Measurements from ENCODE around the gene FRYL.

FRYL gene

DNA sequence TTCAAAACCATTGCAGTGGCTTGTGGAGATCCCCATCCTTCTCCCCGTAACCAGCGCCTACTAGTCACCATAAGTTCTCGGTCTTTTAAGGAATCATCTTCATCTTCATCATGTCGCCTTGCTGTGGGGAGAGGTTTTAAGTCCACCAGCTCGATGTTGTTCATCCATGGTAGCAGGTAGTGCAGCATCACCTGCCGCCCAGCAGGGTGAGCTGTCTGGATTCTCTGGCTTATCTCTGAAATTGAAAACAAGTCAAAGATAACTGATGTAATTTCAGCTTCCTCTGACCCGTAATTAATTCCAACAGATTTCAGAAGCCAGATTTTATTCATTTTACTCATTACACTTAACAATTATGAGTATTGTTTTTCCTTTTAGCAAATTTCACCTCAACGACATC lies 222.6 kb downstream of the FRYL start:
- DNase-seq (ENCODE audit: low spot score), result no peak

DNA sequence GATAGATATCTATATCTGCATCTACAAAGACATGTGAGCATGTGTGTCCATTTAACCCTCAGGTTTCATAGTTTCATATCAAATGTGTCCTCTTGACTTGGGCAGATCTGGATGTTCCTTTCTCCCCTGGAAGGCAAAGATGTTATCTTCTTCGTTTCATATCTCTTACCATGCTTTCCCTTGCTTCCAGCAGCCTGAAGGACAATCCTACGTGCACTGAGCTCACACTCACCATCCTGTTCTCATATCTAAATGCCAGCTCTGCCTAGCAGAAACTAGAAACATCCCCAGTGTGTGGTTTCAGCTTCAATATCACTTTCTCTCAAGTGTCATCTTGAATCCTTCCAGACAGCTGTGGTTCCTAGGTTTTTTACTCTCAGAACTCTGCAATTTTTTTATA lies 223.8 kb downstream of the FRYL start:
- no peak for DNase-seq (ENCODE audit: low spot score)

DNA sequence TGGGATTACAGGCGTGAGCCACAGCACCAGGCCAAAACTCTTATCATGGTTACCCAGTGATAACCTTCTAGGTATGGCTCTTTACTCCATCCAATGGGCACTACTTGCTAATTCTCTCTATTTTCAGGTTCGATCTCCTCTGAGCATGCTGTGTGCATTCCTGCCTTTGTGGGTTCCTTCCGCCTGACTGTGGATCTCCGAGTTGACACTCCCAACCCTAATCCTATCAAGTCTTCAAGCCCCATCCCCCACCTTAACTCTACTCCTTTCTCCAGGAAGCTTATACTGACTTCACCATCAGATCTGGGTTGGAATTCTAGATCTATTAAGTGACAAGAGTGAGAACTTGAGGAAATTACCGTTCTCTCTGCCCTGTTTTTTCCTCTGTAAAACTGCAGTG lies 225.5 kb downstream of the FRYL start:
- no peak for DNase-seq (ENCODE audit: low spot score)

DNA sequence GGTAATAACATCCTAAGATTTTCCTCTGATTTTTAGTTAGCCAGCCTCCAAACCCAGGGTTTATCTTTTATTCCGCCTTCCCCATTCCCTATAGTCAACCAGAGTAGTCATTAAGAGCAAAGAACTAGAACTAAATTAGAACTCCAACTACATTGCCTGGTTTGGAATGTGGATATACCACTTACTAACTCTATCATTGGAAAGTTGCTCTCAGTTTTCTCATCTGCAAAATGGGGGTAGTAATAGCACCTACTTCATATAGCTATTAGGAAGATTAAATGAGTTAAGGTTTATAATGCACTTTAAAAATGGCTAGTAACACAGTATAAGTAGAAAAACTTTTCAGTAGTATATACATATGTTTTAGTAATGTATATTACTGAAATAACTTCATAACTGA lies 226.4 kb downstream of the FRYL start:
- no peak for DNase-seq (ENCODE audit: low spot score)

DNA sequence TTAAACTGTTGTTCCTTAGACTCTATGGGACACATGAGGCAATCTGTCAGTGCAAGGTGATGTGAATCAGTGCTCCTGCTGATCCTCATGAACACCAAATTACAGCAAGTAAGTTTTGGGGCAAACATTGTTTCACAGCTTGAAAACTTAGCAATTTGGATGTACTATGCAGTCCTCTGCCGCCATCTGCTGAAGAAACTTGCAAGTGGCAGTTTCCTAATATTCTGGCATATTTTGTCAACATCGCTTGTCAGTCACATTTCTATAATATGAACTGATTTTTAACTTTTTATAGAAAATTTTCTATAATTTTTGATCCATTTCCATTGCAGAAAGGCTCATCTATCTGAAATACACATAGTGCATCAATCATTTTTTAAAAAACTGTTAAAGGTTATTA lies 233.7 kb downstream of the FRYL start:
- DNase-seq (ENCODE audit: low spot score), result no peak

DNA sequence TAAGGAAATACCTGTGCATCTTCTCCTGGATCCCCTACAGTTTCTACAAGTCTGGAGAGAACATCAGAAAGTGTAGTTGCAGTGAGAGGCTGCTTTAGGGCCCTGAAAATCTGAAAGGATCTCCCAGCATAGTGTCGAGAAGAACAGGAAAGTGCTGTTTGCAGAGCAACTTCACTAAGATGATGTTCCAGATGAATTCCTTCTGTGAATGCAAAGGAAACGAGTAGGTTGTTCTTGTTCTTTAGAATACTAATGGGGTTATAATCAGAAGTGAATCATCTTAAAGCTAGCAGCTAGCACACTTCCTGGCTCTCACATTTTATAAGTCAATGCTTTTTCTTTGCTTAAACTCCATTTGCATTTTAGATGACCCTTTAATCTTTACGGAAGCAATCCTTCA lies 236.3 kb downstream of the FRYL start:
- no peak for DNase-seq (ENCODE audit: low spot score)

DNA sequence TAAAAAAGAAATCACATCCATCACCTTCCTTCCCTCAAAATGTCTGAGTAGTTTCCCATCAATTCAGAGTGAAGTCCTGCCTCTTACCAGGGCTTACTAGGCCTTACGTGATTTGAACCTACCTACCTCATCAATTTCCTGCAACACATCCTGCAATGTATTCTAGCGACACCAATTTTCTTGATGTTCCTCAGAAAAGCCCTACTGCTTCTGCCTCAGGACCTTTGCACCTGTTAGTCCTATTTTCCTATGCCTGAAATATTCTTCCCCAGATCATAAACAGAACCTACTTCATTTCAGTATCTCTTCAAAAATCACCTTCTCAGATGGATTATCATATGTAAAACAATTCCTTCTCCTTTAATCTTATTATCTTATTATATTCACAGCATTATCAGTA lies 237.2 kb downstream of the FRYL start:
- no peak for DNase-seq (ENCODE audit: low spot score)

DNA sequence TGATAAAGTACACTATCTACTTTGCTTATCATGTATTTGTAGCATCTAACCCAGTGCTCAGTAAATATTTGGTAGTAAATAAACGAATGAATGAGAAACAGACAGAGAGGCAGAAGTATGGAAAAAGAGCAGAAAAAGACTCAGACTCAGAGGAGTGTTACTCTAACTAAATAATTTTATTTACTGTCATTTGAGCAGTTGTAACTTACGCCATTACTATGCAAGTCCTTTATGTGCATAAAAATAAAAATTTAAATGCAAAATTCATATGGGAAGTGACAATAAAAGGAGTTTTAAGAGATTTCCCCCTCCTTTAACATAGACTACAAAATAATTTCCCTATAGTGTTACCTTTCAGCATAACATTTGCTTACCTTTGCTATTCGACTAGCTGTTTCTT lies 240.5 kb downstream of the FRYL start:
- no peak for DNase-seq (ENCODE audit: low spot score)

DNA sequence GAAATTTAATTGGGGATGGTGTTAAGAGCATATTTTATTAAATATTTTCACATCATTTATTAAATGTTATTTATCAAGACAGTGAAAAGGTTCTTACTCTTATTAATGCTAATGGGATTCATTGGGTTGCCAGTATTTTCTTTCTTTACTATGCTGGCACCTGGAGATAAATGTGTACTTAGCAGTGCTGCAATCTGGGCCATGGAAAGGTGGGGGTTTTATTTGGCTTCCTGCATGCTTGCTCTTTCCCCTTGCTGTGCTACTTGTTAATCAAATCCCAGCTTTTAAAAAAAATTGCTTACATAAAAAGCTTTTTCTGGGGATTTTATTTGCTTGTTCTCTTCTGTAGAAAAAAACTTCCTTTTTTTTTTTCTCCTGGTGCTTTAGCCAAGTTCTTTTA lies 241.7 kb downstream of the FRYL start:
- no peak for DNase-seq (ENCODE audit: low spot score)

DNA sequence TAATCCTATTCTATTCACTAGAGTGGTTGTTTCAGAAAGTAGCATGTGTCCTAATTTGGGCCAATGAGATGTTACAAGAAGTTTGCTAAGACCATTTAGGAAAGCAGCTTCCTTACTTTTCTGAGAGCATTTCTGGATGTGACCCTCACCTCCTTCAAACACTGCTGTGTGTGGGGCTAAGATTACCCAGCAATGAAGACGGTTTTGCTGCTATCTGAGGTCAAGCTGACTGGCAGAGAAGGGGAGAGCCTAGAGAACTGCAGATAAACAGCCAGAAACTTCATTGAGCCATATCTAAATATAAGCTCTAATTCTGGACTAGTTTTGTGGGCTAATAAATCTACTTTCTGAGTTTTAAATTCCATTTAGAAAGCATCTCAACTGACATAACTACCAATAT lies 253.7 kb downstream of the FRYL start:
- DNase-seq (ENCODE audit: low spot score), result no peak

DNA sequence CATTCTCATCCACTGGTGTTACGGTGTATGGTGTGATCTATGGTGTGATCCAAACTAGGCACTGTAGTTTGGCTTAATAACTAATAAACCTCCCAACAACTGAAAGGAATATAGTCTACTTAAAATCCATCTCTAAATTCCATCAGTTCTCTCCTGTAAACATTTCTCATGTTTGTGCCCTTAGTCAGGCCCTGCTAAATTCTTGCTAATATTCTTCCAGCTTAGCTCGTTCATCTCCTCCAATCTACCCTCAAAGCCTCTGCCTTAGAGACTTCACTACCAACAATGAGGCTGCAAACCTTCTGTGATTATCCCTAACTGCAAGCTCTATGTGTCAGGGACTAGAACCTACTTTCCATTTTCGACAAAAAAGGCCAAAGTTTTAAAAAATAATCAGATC lies 261.9 kb downstream of the FRYL start:
- no peak for DNase-seq (ENCODE audit: low spot score)

DNA sequence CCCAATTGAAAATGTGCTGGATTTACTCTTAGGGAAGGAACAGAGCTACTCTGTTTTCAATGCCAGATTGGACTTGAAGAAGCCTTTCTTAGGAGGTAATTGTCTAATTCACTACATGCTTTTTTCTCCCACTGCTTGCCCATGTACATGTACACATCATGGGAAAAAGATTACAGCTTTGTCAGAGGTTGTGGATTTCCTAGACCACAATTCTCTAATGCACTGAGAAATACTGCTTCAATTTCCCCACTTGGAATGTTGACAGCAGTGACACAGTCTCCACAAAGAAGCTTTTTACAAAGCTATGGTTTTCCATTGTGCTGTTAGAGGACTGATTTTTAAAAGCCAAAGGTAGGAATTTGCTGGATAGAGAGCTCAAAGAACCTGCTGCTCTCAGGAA lies 270.5 kb downstream of the FRYL start:
- DNase-seq (ENCODE audit: low spot score), result no peak

DNA sequence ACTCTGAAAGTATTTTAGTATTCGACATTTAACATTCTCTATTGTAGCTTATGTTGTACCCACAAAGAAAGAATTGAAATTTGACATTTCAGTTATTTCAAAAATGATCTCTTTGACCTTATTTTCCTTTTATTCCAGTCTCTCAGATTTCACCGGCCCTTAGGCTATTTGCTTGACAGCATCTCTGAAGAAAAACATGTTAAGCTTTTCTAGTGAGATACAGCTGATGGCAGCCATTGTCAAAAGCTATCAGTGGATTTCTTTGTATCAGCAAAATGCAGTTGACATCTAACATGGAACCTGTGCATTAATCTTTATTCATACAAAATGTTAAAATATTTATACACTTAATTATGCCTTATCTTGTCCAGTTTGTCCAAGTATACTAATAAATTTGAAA lies 273.4 kb downstream of the FRYL start:
- no peak for DNase-seq (ENCODE audit: low spot score)

DNA sequence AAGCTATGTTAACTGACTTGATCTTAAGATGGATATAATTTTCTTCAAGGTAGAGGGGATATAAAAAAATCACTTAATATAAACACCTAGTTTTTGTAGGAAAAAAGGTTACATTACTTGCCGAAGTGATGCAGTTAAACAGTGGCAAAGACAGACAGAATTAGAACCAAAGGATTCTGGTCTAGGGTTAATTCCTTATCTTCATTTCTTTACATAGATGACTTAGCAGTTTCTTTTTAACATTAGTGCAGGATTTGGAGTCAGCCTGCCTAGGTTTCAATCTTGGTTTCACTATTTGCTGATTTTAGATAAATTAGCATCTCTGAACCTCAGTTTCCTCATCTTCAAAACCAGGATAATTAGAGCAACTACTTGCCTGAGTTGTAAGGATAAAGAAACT lies 275.7 kb downstream of the FRYL start:
- DNase-seq (ENCODE audit: low spot score), result no peak

DNA sequence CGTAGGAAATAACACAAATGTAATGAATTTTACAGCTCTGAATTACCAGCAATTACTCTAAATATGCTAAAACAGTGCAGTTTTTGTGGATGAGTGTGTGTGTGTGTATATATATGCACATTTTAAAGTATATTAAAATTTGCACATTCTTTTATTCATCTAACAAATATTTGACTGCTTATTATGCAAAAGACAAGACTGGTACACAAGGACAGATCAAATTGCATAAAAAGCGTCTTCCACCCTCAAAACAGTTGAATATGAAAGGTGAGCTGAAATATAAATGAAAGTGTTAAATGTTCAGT lies 276.1 kb downstream of the FRYL start:
- DNase-seq (ENCODE audit: low spot score), result no peak

DNA sequence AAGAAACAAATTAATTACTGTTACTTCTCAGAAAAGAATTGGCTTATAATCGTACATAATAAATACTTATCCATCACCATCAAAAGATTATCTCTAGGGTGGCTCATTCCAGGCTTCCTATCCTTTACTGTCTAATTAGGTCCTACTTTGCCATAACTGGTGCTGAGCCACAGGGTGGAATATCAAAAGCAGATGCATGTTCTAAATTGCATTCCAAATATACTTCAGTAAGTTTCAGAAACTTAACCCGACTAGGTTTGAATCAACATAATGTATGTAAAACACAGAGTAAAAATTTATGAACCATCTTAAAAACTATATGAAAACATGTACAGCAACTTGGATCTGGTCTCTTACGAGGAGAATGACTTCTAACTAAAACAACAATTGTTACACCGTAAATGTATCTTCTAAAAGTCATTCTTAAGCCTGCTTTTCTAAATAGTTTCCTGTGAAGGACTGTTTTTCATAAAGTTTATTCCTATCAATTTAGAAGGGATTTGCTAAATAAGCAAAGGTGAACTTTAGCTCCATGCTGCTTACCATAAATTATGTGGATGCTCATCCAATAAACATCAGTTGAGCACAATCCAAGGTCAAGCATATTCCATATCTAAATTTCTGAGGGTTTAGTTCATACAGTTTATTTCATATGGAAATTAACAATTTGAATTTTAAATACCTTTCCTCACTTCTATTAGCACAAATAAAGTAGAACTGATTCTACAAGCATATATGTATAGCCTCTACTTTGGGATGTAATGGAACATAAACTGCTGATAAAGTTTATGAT lies 276.6 kb downstream of the FRYL start:
- DNase-seq (ENCODE audit: low spot score), result no peak

DNA sequence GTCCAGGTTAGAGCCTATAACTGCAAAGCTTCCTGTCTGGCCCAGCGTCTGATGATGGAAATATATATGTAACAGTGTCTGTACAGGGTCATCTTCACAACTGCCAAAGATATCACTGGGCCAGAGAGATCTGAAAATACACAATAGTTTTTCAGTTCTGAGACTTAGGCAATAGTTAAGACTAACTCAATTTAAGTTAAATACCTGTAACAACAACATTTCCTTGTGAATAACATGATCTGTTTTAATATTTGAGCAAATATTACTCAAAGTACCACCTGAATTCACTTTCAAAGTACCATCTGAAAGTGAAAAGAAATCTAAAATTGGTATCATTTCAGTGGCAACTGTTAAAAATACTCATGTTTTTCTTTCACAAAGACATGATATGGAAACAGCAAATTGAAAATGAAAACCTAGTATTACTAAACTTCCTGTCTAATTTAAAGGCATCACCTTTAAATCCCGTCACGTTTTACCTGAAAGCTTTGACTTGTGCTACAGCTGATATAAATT lies 280.5 kb downstream of the FRYL start:
- no peak for DNase-seq (ENCODE audit: low spot score)

DNA sequence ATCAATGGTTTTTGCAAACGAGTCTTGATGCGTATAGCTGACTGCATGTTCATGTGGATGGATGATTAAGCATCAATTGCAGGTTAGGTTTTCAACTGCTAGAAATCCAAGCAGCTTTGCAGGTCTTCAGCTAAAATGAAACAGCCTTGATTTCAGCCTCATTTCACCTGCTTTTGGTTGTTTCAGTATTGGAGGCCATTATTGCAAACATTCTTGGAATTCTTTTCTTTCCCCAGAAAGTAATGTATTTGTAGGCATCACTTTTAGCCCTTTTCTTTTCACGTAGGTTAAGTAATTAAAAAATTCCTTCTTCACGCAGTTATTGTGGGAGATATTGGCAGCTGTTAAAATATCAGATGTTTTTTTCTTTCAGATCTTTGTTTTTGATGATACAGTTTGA lies 281.2 kb downstream of the FRYL start:
- no peak for DNase-seq (ENCODE audit: low spot score)

DNA sequence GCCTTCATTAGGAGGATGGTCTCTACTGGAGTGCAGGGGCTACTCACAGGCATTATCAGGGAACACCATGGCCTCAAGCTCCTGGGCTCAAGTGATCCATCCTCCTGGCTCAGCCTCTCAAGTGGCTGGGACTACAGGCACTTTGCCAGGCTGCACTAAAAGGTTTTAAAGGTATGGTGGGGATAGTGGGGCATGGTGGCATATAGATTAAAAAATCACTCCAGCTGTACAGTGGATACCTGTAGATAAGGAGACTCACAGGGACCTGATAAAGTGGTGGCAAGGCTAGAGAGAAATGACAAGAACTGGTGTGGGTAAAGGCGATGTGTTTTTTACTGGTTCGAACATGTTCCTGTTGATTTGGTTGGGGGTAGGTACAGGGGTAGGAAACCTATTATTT lies 284.1 kb downstream of the FRYL start:
- no peak for DNase-seq (ENCODE audit: low spot score)

DNA sequence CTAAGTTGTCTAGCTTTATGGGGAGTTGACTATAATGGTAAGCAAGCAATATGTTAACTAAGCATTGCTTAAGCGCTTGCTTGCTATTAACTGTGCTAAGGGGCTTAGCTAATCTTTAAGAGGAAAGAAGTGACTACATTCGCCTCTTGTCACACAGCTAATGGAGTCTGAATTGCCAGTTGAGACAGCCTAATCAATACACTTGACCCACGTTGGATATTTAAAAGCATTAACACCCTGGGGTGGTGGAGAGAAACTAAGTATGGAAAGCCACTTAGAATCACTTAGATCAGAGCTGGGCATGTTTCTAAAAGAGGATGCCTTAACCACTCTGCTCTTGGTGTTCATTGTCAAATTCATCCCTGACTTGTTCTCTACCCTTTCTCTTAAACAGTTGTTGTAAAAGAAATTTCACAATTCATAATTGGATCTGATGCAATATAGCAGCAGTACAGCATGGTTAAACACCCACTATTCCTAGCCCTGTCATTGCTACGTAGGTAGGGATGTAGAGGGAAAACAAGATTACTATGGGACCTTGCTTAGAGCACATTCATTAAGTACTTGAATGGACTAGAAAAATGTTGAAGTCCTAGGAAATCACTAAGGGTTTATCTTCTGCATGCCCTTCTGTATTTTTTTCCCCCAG lies 286.5 kb downstream of the FRYL start:
- no peak for DNase-seq (ENCODE audit: low spot score)

DNA sequence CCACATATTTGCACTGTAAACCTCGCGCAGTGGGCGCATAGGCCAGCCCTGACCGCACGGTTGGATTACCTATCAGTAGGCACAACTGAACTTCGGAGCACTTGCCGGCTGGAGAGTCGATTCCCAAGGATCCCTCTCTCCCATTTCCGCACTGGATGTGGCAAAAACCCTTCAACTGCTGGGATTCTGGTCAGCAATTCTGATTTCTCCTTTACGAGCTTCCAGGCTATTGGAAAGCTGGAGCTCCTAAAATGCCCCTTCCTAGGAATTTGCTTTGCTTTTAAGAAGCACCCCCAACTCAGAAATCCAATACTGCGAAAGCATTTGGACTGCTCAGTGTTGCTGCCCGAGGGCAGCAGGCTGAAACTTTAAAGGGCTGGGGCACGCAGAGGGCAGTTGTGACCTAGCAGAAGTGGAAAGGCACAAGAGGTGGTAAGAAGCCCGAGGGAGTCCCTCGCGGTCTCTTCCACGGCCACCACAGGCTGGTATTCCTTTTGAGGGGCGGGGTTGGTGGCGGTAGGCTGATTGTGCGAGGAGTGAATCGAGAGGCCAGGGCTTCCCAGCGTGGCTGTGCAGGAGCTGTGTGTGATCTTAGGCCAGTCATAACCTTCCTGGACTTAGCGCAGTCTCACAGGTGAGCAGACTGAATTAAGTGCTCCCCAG lies 288.4 kb downstream of the FRYL start:
- DNase-seq (ENCODE audit: low spot score), result no peak

DNA sequence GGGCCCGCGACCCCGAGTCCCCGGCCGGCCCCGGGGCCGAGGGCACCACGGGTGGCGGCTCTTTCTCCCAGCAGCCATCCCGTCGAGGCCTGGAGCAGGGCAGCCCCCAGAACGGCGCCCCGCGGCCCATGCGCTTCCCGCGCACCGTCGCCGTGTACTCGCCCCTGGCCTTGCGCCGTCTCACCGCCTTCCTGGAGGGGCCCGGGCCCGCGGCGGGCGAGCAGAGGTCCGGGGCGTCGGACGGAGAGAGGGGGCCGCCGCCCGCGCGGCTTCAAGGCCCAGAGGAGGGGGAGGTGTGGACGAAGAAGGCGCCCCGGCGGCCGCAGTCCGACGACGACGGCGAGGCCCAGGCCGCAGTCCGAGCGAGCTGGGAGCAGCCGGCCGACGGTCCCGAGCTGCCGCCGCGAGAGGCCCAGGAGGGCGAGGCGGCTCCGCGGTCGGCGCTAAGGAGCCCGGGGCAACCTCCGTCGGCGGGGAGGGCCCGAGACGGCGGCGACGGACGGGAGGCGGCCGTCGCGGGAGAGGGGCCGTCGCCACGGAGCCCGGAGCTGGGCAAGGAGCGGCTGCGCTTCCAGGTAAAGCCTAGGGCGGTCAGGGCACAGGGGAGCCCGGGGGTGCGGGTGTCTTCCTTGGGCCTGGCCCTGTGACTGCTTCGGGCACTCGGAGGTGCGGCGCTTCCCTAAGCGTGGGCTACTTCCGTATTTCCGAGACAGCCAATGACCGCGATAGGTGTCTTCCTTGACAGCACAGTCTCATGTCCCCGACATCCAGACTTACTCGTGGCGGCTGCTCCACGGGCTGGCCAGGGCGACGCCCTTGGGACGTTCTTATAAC lies 289.2 kb downstream of the FRYL start:
- DNase-seq (ENCODE audit: low spot score), result no peak

All from CD4-positive, alpha-beta T cell treated with Interleukin-6 at 100 ng/mL for 8 hours (primary cell).